GM12878 (cell line): ENCODE measurements around the gene CHP1. TPM values are rescaled to one million over a fixed set of nuclear protein-coding genes. Genes with fewer than 3 reads are reported as not detected.

ENCODE experiments used
- CBX3 ChIP-seq: fragments of 200-600 bp; sonication (generic); IDR thresholded peaks from 2 replicates; pipeline ENCODE4 v1.6.1; 2016; ENCODE audit warnings: low read depth, borderline replicate concordance
- CREM ChIP-seq: IDR thresholded peaks from 2 replicates; pipeline ENCODE4 v1.6.1; 2014; ENCODE audit warnings: antibody characterized with exemption, low read depth
- CTCF ChIP-seq, 3 experiments: IDR thresholded peaks in 2 of 3; conservative IDR thresholded peaks in 1 of 3; 2 replicates each; pipeline ENCODE4 v1.5.1; 2011; ENCODE audit warnings: low read depth in 3 of 3, low read length in 3 of 3, mild to moderate bottlenecking in 3 of 3, control low read depth in 2 of 3, moderate library complexity in 2 of 3, inconsistent platforms in 1 of 3, mixed read lengths in 1 of 3; ENCODE audit not compliant: control insufficient read depth in 2 of 3, insufficient read depth in 1 of 3; ENCODE audit errors: extremely low read depth in 1 of 3
- GATAD2B ChIP-seq: fragments of 450-650 bp; conservative IDR thresholded peaks from 2 replicates; pipeline ENCODE4 v1.6.1; 2017; ENCODE audit warnings: low read depth, mild to moderate bottlenecking, moderate library complexity
- IRF5 ChIP-seq: fragments of 450-650 bp; IDR thresholded peaks from 2 replicates; pipeline ENCODE4 v1.6.1; 2017; ENCODE audit warnings: borderline replicate concordance
- NBN ChIP-seq: fragments of 450-650 bp; IDR thresholded peaks from 2 replicates; pipeline ENCODE4 v1.6.1; 2016
- PAX5 ChIP-seq: IDR thresholded peaks from 2 replicates; pipeline ENCODE4 v1.6.1; 2011; ENCODE audit warnings: low read depth, low read length, borderline replicate concordance
- PBX3 ChIP-seq: IDR thresholded peaks from 2 replicates; pipeline ENCODE4 v1.6.1; 2011; ENCODE audit warnings: mild to moderate bottlenecking, low read depth, low read length, moderate library complexity; ENCODE audit not compliant: insufficient replicate concordance
- SIX5 ChIP-seq: IDR thresholded peaks from 2 replicates; pipeline ENCODE4 v1.6.1; 2011; ENCODE audit warnings: mild to moderate bottlenecking, low read depth, low read length, moderate library complexity; ENCODE audit not compliant: severe bottlenecking
- SMAD1 ChIP-seq: fragments of 450-650 bp; IDR thresholded peaks from 2 replicates; pipeline ENCODE4 v1.6.1; 2018; ENCODE audit warnings: mild to moderate bottlenecking, low read depth; ENCODE audit not compliant: partially characterized antibody
- STAT3 ChIP-seq: IDR thresholded peaks from 2 replicates; pipeline ENCODE4 v1.6.1; 2011; ENCODE audit warnings: low read depth, low read length, improper control_type of control experiment
- ZNF217 ChIP-seq: fragments of 450-650 bp; IDR thresholded peaks from 2 replicates; pipeline ENCODE4 v1.6.1; 2017; ENCODE audit warnings: antibody characterized with exemption, mild to moderate bottlenecking
- polyA plus RNA-seq, 11 experiments: library from polyadenylated mRNA; depleted of rRNA in 4 of 11; unstranded in 6 of 11; stranded (reverse) in 5 of 11; fragments of >200 nt; fragmentation: Nextera tagmentation in 4 of 11; fragmentation: Illumina TruSeq in 1 of 11; extraction: Ambion mirVana in 4 of 11; extraction: Trizol in 1 of 11; gene quantifications; 1 replicate in 1 of 11; 2 replicates in 10 of 11; pipeline versions ENCODE4 v1.2.1 to v1.2.3, GENCODE V29; 2011 to 2016; ENCODE audit warnings: inconsistent platforms in 2 of 11, missing spikeins in 2 of 11, low read depth in 1 of 11
- total RNA-seq, 4 experiments: library from RNA; depleted of rRNA in 3 of 4; stranded (reverse); fragments of >200 nt in 3 of 4; fragmentation: Illumina TruSeq in 1 of 4; extraction: Trizol in 1 of 4; gene quantifications; 2 replicates each; pipeline versions ENCODE4 v1.2.1 to v1.2.3, GENCODE V29; 2013 to 2021
- TF ChIP-seq, protein P1 (sequence below): fragments of 450-650 bp; IDR thresholded peaks from 2 replicates; pipeline ENCODE4 v1.6.1; 2017; ENCODE audit warnings: mild to moderate bottlenecking, moderate library complexity
- TF ChIP-seq, protein P2 (sequence below): IDR thresholded peaks from 2 replicates; pipeline ENCODE4 v1.6.1; 2012; ENCODE audit warnings: low read depth, low read length, improper control_type of control experiment
- TF ChIP-seq, protein P3 (sequence below): IDR thresholded peaks from 2 replicates; pipeline ENCODE4 v1.6.1; 2012; ENCODE audit warnings: low read depth, low read length, improper control_type of control experiment
- TF ChIP-seq, protein P4 (sequence below): IDR thresholded peaks from 2 replicates; pipeline ENCODE4 v1.6.1; 2012; ENCODE audit warnings: low read length, inconsistent platforms

Gene CHP1
- total and polyA plus RNA-seq, 10 of the 15 experiments (the other 5 are each of a cell fraction or from before 2014, with no cell fraction given) = 25.7 to 45.9 (median 39.1) TPM

GRCh38 chr15:41230650-41231421 is at the start of gene CHP1, which contains the start of gene EXD1 (continued):
- TF ChIP-seq, protein P1, sequence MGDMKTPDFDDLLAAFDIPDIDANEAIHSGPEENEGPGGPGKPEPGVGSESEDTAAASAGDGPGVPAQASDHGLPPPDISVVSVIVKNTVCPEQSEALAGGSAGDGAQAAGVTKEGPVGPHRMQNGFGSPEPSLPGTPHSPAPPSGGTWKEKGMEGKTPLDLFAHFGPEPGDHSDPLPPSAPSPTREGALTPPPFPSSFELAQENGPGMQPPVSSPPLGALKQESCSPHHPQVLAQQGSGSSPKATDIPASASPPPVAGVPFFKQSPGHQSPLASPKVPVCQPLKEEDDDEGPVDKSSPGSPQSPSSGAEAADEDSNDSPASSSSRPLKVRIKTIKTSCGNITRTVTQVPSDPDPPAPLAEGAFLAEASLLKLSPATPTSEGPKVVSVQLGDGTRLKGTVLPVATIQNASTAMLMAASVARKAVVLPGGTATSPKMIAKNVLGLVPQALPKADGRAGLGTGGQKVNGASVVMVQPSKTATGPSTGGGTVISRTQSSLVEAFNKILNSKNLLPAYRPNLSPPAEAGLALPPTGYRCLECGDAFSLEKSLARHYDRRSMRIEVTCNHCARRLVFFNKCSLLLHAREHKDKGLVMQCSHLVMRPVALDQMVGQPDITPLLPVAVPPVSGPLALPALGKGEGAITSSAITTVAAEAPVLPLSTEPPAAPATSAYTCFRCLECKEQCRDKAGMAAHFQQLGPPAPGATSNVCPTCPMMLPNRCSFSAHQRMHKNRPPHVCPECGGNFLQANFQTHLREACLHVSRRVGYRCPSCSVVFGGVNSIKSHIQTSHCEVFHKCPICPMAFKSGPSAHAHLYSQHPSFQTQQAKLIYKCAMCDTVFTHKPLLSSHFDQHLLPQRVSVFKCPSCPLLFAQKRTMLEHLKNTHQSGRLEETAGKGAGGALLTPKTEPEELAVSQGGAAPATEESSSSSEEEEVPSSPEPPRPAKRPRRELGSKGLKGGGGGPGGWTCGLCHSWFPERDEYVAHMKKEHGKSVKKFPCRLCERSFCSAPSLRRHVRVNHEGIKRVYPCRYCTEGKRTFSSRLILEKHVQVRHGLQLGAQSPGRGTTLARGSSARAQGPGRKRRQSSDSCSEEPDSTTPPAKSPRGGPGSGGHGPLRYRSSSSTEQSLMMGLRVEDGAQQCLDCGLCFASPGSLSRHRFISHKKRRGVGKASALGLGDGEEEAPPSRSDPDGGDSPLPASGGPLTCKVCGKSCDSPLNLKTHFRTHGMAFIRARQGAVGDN = peak; percentile 87
- no peak for TF ChIP-seq SMAD1
- peak; percentile 80 to 95 (median 90) for TF ChIP-seq CTCF (IDR thresholded peaks at IDR 0.05 in 2 of 3, conservative IDR thresholded peaks at IDR 0.05 in 1 of 3; ENCODE audit: control insufficient read depth in 2 of 3, extremely low read depth in 1 of 3, insufficient read depth in 1 of 3, low read depth in 3 of 3, low read length in 3 of 3)
- no peak for TF ChIP-seq CBX3
- TF ChIP-seq, protein P2, sequence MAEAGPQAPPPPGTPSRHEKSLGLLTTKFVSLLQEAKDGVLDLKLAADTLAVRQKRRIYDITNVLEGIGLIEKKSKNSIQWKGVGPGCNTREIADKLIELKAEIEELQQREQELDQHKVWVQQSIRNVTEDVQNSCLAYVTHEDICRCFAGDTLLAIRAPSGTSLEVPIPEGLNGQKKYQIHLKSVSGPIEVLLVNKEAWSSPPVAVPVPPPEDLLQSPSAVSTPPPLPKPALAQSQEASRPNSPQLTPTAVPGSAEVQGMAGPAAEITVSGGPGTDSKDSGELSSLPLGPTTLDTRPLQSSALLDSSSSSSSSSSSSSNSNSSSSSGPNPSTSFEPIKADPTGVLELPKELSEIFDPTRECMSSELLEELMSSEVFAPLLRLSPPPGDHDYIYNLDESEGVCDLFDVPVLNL = no peak
- TF ChIP-seq NBN = peak; percentile 87; the same call in 1 of the 2 replicates
- no peak; the same call in 1 of the 2 replicates for TF ChIP-seq PAX5
- TF ChIP-seq STAT3 = no peak
- TF ChIP-seq, protein P3, sequence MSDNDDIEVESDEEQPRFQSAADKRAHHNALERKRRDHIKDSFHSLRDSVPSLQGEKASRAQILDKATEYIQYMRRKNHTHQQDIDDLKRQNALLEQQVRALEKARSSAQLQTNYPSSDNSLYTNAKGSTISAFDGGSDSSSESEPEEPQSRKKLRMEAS = peak; percentile 94
- peak; percentile 50; the same call in 1 of the 2 replicates for TF ChIP-seq ZNF217
- TF ChIP-seq PBX3 = peak; percentile 79
- TF ChIP-seq CREM = peak; percentile 46
- no peak for TF ChIP-seq IRF5
- no peak for TF ChIP-seq SIX5
- TF ChIP-seq GATAD2B = peak; percentile 80
- TF ChIP-seq, protein P4, sequence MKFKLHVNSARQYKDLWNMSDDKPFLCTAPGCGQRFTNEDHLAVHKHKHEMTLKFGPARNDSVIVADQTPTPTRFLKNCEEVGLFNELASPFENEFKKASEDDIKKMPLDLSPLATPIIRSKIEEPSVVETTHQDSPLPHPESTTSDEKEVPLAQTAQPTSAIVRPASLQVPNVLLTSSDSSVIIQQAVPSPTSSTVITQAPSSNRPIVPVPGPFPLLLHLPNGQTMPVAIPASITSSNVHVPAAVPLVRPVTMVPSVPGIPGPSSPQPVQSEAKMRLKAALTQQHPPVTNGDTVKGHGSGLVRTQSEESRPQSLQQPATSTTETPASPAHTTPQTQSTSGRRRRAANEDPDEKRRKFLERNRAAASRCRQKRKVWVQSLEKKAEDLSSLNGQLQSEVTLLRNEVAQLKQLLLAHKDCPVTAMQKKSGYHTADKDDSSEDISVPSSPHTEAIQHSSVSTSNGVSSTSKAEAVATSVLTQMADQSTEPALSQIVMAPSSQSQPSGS = peak; percentile 86
